ENCODE results near the gene SLK.

Gene SLK

DNA sequence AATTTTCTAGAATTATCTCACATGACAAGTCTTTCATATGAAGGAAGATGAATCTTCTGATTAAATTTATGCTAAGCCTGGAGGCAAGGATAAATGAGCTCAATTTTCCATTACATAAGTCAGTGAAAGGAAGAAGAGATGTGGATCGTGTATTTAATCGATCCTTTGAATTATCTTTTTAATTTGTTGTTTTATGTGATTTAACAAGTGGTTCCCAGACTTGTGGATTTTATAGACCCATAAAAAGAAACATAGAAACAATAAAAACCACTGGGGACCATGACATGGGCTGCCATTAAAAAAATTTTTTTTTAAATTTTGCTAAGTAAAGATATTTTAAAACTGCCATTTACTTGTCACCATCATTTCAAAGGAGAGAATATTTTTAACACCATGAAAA lies 45.0 kb downstream of the SLK start:
- no peak for DNase-seq (ENCODE audit: low spot score)
- in situ Hi-C loops (cut with MboI; ENCODE audit: low pct_unique_long_range_greater_than_20kb, low sequenced_read_pairs, unreplicated experiment) = no loop called here
- TF ChIP-seq, protein P1, sequence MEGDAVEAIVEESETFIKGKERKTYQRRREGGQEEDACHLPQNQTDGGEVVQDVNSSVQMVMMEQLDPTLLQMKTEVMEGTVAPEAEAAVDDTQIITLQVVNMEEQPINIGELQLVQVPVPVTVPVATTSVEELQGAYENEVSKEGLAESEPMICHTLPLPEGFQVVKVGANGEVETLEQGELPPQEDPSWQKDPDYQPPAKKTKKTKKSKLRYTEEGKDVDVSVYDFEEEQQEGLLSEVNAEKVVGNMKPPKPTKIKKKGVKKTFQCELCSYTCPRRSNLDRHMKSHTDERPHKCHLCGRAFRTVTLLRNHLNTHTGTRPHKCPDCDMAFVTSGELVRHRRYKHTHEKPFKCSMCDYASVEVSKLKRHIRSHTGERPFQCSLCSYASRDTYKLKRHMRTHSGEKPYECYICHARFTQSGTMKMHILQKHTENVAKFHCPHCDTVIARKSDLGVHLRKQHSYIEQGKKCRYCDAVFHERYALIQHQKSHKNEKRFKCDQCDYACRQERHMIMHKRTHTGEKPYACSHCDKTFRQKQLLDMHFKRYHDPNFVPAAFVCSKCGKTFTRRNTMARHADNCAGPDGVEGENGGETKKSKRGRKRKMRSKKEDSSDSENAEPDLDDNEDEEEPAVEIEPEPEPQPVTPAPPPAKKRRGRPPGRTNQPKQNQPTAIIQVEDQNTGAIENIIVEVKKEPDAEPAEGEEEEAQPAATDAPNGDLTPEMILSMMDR (IDR thresholded peaks at IDR 0.05; ENCODE audit: extremely low read depth, insufficient read depth, missing control alignments) = no peak

DNA sequence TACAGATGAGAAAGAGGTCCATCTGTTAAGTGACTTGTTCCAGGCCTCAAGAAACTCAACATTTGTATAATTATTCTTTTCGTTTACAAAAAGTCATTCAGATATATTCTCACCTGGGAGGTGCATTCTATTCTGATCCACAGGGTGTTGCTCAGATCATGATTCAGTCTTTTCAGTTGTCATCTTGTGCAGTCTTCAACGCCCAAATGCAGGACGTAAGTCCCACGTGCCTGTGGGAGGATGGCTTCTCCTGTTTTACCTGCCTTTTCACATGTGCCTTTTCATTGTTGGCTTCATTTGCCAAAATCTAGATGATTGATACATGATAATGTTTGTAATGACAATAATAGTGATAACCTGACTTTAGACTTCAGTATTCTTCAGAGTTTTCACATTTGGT lies 46.5 kb downstream of the SLK start:
- in situ Hi-C loops (cut with MboI; ENCODE audit: low pct_unique_long_range_greater_than_20kb, low sequenced_read_pairs, unreplicated experiment) = no loop called here
- TF ChIP-seq, protein P1 (IDR thresholded peaks at IDR 0.05; ENCODE audit: extremely low read depth, insufficient read depth, missing control alignments) = no peak
- no peak for DNase-seq (ENCODE audit: low spot score)

DNA sequence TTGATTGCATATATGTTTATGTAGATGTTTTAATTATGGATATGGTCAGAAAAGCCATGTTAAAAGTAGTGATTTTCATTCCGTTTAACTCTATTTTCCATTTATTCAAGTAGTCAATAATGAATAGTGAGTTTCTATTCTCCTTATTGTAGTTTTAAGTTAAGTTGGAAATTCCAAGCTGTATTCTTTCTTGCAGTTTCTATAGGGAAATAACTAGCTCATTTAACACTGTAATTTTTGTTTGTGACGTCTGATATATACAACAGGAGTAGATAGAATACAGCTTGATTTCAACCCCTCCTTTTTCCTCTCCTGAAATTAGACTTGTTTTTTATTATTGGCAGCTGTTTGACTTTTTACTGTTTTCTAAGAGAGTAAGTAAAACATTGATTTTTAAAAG lies 47.2 kb downstream of the SLK start:
- in situ Hi-C loops (cut with MboI; ENCODE audit: low pct_unique_long_range_greater_than_20kb, low sequenced_read_pairs, unreplicated experiment) = no loop called here
- TF ChIP-seq, protein P1 (IDR thresholded peaks at IDR 0.05; ENCODE audit: extremely low read depth, insufficient read depth, missing control alignments) = no peak
- DNase-seq (ENCODE audit: low spot score) = no peak

DNA sequence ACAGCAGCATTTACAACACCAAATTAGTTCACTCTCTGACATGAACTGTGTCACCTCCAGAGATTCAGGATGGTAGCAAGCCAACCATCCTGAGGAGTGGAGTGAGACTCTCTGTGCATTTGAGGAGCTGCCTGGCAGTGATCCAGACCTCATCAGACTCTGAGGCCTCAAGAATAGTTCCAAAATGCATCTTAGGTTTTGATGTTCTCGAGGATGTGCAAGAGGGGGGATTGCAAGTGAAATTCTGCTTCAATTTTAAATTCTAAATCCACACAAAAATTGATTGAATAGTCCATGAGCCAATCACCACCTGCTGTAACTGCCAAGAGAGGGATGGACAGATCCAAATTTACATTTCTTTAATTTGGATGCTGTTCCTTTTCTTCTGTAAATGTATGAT lies 49.7 kb downstream of the SLK start:
- in situ Hi-C loops (cut with MboI; ENCODE audit: low pct_unique_long_range_greater_than_20kb, low sequenced_read_pairs, unreplicated experiment) = no loop called here
- TF ChIP-seq, protein P1 (IDR thresholded peaks at IDR 0.05; ENCODE audit: extremely low read depth, insufficient read depth, missing control alignments) = no peak

DNA sequence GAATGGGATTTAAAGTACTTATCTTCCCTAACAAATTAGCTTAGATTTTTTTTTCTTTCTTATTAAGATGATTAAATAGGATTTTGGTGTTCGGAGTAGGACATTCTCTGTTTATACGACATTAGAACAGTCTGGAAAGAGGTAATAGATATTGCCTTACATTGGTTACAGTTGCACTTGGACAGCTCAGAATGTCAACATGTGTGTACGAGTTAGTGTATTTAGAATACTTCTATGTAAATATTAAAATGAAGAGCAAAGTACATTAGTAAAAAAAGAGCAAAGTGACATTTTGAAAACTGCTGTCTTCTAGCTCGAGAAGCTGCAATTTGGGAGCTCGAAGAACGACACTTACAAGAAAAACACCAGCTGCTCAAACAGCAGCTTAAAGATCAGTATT lies 51.5 kb downstream of the SLK start:
- TF ChIP-seq, protein P1 (IDR thresholded peaks at IDR 0.05; ENCODE audit: extremely low read depth, insufficient read depth, missing control alignments) = no peak
- in situ Hi-C loops (cut with MboI; ENCODE audit: low pct_unique_long_range_greater_than_20kb, low sequenced_read_pairs, unreplicated experiment) = no loop called here
- no peak for DNase-seq (ENCODE audit: low spot score)

More for the DNA sequence above, 49.7 kb downstream of the SLK start:
- no peak for DNase-seq (ENCODE audit: low spot score)

DNA sequence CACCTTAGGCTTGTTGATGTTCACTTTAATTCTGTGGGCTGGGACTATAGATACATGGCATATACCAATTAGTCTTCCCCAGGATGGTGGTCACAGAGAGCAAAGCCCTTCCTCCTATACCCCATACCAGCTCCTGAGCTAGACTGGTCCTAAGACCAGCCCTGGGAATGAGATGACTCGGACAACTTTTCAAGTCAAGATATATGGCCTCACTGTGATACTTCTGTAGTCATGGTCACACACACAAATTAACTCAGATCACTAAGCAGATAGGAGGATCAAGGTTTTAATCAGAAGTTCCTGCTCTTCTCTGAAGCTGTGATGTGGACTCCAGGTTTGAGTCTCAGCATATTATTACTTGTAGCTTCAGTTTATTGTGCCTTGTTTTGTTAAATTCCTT lies 53.1 kb downstream of the SLK start:
- no peak for DNase-seq (ENCODE audit: low spot score)
- TF ChIP-seq, protein P1 (IDR thresholded peaks at IDR 0.05; ENCODE audit: extremely low read depth, insufficient read depth, missing control alignments) = no peak
- in situ Hi-C loops (cut with MboI; ENCODE audit: low pct_unique_long_range_greater_than_20kb, low sequenced_read_pairs, unreplicated experiment) = no loop called here

DNA sequence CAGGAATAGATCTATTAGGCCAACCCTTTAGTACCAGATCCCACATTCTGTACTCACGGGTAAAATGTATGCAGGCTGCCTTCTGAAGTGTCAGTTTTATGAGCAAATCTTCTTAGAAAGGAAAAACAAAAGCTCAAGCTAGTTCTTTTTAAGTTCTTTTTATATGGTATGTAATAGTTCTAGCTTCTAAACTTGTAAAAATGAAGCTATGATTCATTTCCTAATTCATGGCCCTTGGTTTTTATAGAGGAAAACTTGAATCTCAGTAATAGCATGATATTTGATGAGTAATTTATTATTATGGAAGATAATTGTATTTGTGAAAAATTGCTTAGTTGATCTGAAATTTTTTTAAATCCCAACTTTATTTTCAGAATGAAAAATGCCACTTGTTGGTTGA lies 54.3 kb downstream of the SLK start:
- TF ChIP-seq, protein P1 (IDR thresholded peaks at IDR 0.05; ENCODE audit: extremely low read depth, insufficient read depth, missing control alignments) = no peak
- in situ Hi-C loops (cut with MboI; ENCODE audit: low pct_unique_long_range_greater_than_20kb, low sequenced_read_pairs, unreplicated experiment) = no loop called here

More for the DNA sequence above, 54.3 kb downstream of the SLK start:
- DNase-seq (ENCODE audit: low spot score) = no peak
